HG03039 (cell line): ENCODE results near the gene STRN3.
"Not testable (repeated sequence)": the region's sequence is repeated elsewhere in the genome, so short reads cannot be mapped to it uniquely, and the experiment has no call there.

ENCODE experiments used
- ATAC-seq: cut with Tn5 transposase; IDR thresholded peaks from one replicate; pipeline ENCODE4 v1.9.1; 2021; ENCODE audit warnings: mild to moderate bottlenecking, moderate library complexity; ENCODE audit not compliant: unreplicated experiment

Gene STRN3

GRCh38 chr14:30972882-30973582, 53.1 kb downstream of the STRN3 start:
- ATAC-seq: no peak

GRCh38 chr14:30972036-30972732, 54.0 kb downstream of the STRN3 start:
- not testable (repeated sequence) for ATAC-seq

- ATAC-seq: no peak
These were observed 54.6 kb downstream of the STRN3 start for GRCh38 chr14:30971586-30971985.

- not testable (repeated sequence) for ATAC-seq
These were observed 56.4 kb downstream of the STRN3 start for GRCh38 chr14:30969796-30970195.

- ATAC-seq: not testable (repeated sequence)
These were observed 58.6 kb downstream of the STRN3 start for GRCh38 chr14:30967364-30968098.

GRCh38 chr14:30966415-30967363, 59.5 kb downstream of the STRN3 start:
- ATAC-seq: no peak

- ATAC-seq: not testable (repeated sequence)
These were observed 60.3 kb downstream of the STRN3 start for GRCh38 chr14:30965861-30966260.

- not testable (repeated sequence) for ATAC-seq
These were observed 63.6 kb downstream of the STRN3 start for GRCh38 chr14:30962537-30962936.

GRCh38 chr14:30961330-30961729, 64.8 kb downstream of the STRN3 start:
- ATAC-seq: no peak

- ATAC-seq: no peak
These were observed 66.0 kb downstream of the STRN3 start for GRCh38 chr14:30960216-30960615.

GRCh38 chr14:30958555-30959407, 67.4 kb downstream of the STRN3 start:
- no peak for ATAC-seq

GRCh38 chr14:30957813-30958370, 68.3 kb downstream of the STRN3 start:
- ATAC-seq: no peak

- no peak for ATAC-seq
These were observed 76.5 kb downstream of the STRN3 start for GRCh38 chr14:30949651-30950050.

- ATAC-seq: no peak
These were observed 82.5 kb downstream of the STRN3 start for GRCh38 chr14:30943694-30944093.

GRCh38 chr14:30940886-30941285, 85.3 kb downstream of the STRN3 start:
- no peak for ATAC-seq

GRCh38 chr14:30938617-30939016, 87.6 kb downstream of the STRN3 start:
- no peak for ATAC-seq

GRCh38 chr14:30935445-30935844, 90.7 kb downstream of the STRN3 start:
- no peak for ATAC-seq

GRCh38 chr14:30933937-30934336, 92.2 kb downstream of the STRN3 start:
- ATAC-seq: not testable (repeated sequence)

GRCh38 chr14:30928462-30928861, 97.7 kb downstream of the STRN3 start:
- ATAC-seq: no peak
